Suppressor macrophage (primary cell): ENCODE data around the gene FARP2.
A peak's percentile ranks its signal among the peaks of the same experiment; 100 is the strongest.
"Not testable (repeated sequence)": the region's sequence is repeated elsewhere in the genome, so short reads cannot be mapped to it uniquely, and the experiment has no call there.

Experiments
- DNase-seq, 4 experiments: peaks; one replicate each; pipeline ENCODE4 v3.0.0-alpha.2; 2020 to 2022

FARP2 gene

GRCh38 chr2:241506317-241506716 lies 150.2 kb downstream of the FARP2 start:
- not testable (repeated sequence) for DNase-seq

GRCh38 chr2:241506793-241507429 lies 150.8 kb downstream of the FARP2 start:
- DNase-seq, result no peak

- DNase-seq, result peak; percentile 32 to 72 (median 51)
Measured at GRCh38 chr2:241507430-241508239, 151.6 kb downstream of the FARP2 start.

GRCh38 chr2:241508240-241509154 lies 152.4 kb downstream of the FARP2 start, which contains the start of gene STK25:
Gene STK25, minus strand, starts transcription at chr2:241508584. Its CDS starts 549 bp downstream, at chr2:241508035.
- DNase-seq, result peak; percentile 98 to 99 (median 98)

GRCh38 chr2:241509155-241509784 lies 153.2 kb downstream of the FARP2 start:
- DNase-seq, result no peak

GRCh38 chr2:241511091-241511741 lies 155.1 kb downstream of the FARP2 start:
- DNase-seq, result no peak

- DNase-seq, result no peak
Measured at GRCh38 chr2:241514553-241514952, 158.5 kb downstream of the FARP2 start.

GRCh38 chr2:241514986-241515737 lies 159.1 kb downstream of the FARP2 start:
- no peak for DNase-seq

- no peak for DNase-seq
Measured at GRCh38 chr2:241516520-241516965, 160.5 kb downstream of the FARP2 start.

GRCh38 chr2:241517297-241517696 lies 161.2 kb downstream of the FARP2 start:
- DNase-seq, result no peak

- no peak for DNase-seq
Measured at GRCh38 chr2:241519669-241520068, 163.6 kb downstream of the FARP2 start.

GRCh38 chr2:241522477-241522876 lies 166.4 kb downstream of the FARP2 start:
- DNase-seq, result no peak

GRCh38 chr2:241525818-241526780 lies 170.0 kb downstream of the FARP2 start:
- DNase-seq, result not testable (repeated sequence)

GRCh38 chr2:241530571-241530970 lies 174.5 kb downstream of the FARP2 start:
- no peak for DNase-seq

- DNase-seq, result no peak
Measured at GRCh38 chr2:241531161-241531722, 175.2 kb downstream of the FARP2 start.

GRCh38 chr2:241532168-241532567 lies 176.1 kb downstream of the FARP2 start:
- DNase-seq, result no peak

- DNase-seq, result no peak
Measured at GRCh38 chr2:241532733-241533601, 176.9 kb downstream of the FARP2 start.

- DNase-seq, result no peak
Measured at GRCh38 chr2:241534293-241534692, 178.2 kb downstream of the FARP2 start.
